Left lung (tissue), 10 donors: ENCODE data around the gene POC1A. TPM values are rescaled to one million over a fixed set of nuclear protein-coding genes. Genes with fewer than 3 reads are reported as not detected.

Experiments
- ATAC-seq: fragments of 200-7000 bp; cut with Tn5 transposase; one replicate; pipeline ENCODE4 v1.9.1; 2020; ENCODE audit warnings: moderate library complexity
- DNase-seq, 4 donors: peaks; one replicate each; pipeline ENCODE4 v3.0.0-alpha.2; 2013 to 2020
- H3K27ac ChIP-seq, 2 donors: fragments of 200-600 bp; sonication (generic) in 1 of 2; one replicate each; pipeline versions ENCODE4 v1.5.0 to v1.8.0; 2020 to 2021
- H3K27me3 ChIP-seq, 2 donors: fragments of 200-600 bp; sonication (generic) in 1 of 2; one replicate each; pipeline versions ENCODE4 v1.5.0 to v1.8.0; 2020 to 2021
- H3K36me3 ChIP-seq, 2 donors: fragments of 200-600 bp; sonication (generic) in 1 of 2; one replicate each; pipeline versions ENCODE4 v1.5.0 to v1.8.0; 2020 to 2021
- H3K4me1 ChIP-seq, 2 donors: fragments of 200-600 bp; one replicate each; pipeline ENCODE4 v1.8.0; 2021
- H3K4me3 ChIP-seq, 2 donors: fragments of 200-600 bp; sonication (generic) in 1 of 2; one replicate each; pipeline versions ENCODE4 v1.5.0 to v1.8.0; 2020 to 2021; ENCODE audit warnings: mild to moderate bottlenecking in 1 of 2
- H3K9me3 ChIP-seq, 2 donors: fragments of 200-600 bp; sonication (generic) in 1 of 2; one replicate each; pipeline versions ENCODE4 v1.5.0 to v1.8.0; 2020 to 2021
- intact Hi-C, 2 donors: fragments of 100-400 bp; cut with DNase I; formaldehyde crosslinking; loops; one replicate each; pipeline versions ENCODE4 v1.11.2 to v1.14.2; 2022
- polyA plus RNA-seq, 6 donors: library from polyadenylated mRNA; unstranded; fragments of 120-200 nt; gene quantifications; one replicate each; pipeline ENCODE4 v1.2.1, GENCODE V29; 2013; ENCODE audit not compliant: insufficient read length in 6 of 6
- total RNA-seq, 2 donors: library from RNA; stranded (reverse); fragmentation: NEBNext Ultra II Directional; extraction: Animal tissue kit (Norgen Biotek cat#: 25700); gene quantifications; one replicate each; pipeline ENCODE4 v1.2.1, GENCODE V29; 2021
- TF ChIP-seq, protein P1 (sequence below), 2 donors: fragments of 200-600 bp; sonication (generic) in 1 of 2; IDR thresholded peaks; one replicate each; pipeline versions ENCODE4 v1.5.0 to v1.8.0; 2021; ENCODE audit warnings: antibody characterized with exemption in 2 of 2
- donor health status: DM: no; HTN: yes; CAD: no.
- donor health status: DM: no; HTN: no; CAD: no.

The POC1A gene
- total and polyA plus RNA-seq, 8 donors: 5.3 to 16.5 (median 8.3) TPM

- no peaks in the 10 kb centered on the region for H3K27me3 ChIP-seq
- intact Hi-C loops: loop anchor here in 1 of 2 donors (10.0 kb wide), 1 partner anchor 142 kb away; no protein-coding TSS in a partner anchor
- TF ChIP-seq, protein P1, sequence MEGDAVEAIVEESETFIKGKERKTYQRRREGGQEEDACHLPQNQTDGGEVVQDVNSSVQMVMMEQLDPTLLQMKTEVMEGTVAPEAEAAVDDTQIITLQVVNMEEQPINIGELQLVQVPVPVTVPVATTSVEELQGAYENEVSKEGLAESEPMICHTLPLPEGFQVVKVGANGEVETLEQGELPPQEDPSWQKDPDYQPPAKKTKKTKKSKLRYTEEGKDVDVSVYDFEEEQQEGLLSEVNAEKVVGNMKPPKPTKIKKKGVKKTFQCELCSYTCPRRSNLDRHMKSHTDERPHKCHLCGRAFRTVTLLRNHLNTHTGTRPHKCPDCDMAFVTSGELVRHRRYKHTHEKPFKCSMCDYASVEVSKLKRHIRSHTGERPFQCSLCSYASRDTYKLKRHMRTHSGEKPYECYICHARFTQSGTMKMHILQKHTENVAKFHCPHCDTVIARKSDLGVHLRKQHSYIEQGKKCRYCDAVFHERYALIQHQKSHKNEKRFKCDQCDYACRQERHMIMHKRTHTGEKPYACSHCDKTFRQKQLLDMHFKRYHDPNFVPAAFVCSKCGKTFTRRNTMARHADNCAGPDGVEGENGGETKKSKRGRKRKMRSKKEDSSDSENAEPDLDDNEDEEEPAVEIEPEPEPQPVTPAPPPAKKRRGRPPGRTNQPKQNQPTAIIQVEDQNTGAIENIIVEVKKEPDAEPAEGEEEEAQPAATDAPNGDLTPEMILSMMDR (IDR thresholded peaks at IDR 0.05): no peak
- peaks cover 0 to 6% of the 10 kb centered on the region in 2 donors for H3K4me1 ChIP-seq
- no peak for ATAC-seq
- no peaks in the 10 kb centered on the region for H3K9me3 ChIP-seq
- H3K4me3 ChIP-seq: no peak overlapping the region
- H3K36me3 ChIP-seq: peaks cover 0 to 38% of the 10 kb centered on the region in 2 donors
- no peak for DNase-seq
- no peak overlapping the region for H3K27ac ChIP-seq
These were observed 7.4 kb downstream of the POC1A start for GRCh38 chr3:52146811-52147210.

- DNase-seq (no peak), ATAC-seq (no peak)
- Histone ChIP-seq H3K4me1 (peaks cover 0 to 6% of the 10 kb centered on the region in 2 donors), H3K27me3 (no peaks in the 10 kb centered on the region), H3K9me3 (no peaks in the 10 kb centered on the region), H3K36me3 (peaks cover 0 to 38% of the 10 kb centered on the region in 2 donors), H3K4me3 (no peak overlapping the region), H3K27ac (no peak overlapping the region)
- TF ChIP-seq, protein P1 (IDR thresholded peaks at IDR 0.05): no peak
- intact Hi-C loops: loop anchor here in 1 of 2 donors (10.0 kb wide), 1 partner anchor 141 kb away; no protein-coding TSS in a partner anchor
These were observed 8.0 kb downstream of the POC1A start for GRCh38 chr3:52146189-52146588.

GRCh38 chr3:52145736-52146110, 8.5 kb downstream of the POC1A start:
- Histone ChIP-seq H3K27ac (no peak overlapping the region), H3K4me3 (no peak overlapping the region), H3K4me1 (peaks cover 0 to 6% of the 10 kb centered on the region in 2 donors), H3K36me3 (peaks cover 0 to 38% of the 10 kb centered on the region in 2 donors), H3K9me3 (no peaks in the 10 kb centered on the region), H3K27me3 (no peaks in the 10 kb centered on the region)
- no peak for DNase-seq
- intact Hi-C loops: loop anchor here in 1 of 2 donors (10.0 kb wide), 1 partner anchor 141 kb away; no protein-coding TSS in a partner anchor
- ATAC-seq: no peak
- TF ChIP-seq, protein P1 (IDR thresholded peaks at IDR 0.05): no peak

DNA sequence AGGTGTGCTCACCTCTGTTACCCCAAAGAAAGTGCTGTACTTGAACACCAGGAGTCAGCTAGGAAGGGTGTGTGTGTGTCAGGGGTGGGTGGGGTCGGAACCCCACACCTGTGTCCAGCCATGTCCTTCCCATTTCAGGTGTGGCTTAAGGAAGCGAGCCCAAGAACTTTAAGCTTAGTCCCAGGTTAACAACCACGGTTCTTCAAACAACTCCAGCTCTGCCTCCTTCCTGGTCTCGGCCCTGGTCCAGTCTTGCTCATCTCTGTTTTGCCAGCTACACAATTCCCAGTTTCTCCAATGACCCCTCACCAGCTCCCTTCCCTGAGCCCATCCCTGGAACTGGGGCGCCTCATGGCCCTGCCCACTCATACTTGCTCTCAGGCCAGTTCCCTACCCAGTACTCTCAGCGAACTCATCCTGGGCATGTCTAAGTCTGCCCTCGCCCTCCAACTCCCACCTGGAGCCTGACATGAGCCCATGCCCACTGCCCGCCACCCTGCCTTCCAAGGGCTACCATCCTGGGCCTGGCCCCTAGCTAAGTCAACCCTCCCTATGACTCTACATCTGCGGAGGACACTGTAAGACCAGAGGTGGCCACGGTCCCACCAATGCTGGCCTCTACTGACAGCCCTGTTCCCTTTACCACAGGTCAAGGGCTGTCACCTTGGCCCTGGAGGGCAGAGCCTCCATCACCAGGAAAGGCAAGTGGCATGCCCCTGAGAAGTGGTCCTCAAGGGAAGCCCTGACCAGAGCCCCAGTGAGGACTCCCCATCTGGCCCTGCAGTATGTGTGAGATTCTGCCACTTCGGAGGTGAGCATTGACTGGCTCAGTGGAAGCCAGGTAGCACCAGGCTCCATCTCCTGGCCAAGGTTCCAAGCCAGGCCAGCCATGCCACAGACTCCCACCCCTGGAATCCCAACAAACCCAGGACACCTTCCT, 9.2 kb downstream of the POC1A start:
- H3K4me1 ChIP-seq: peaks cover 0 to 6% of the 10 kb centered on the region in 2 donors
- peaks cover 0 to 38% of the 10 kb centered on the region in 2 donors for H3K36me3 ChIP-seq
- no peaks in the 10 kb centered on the region for H3K9me3 ChIP-seq
- ATAC-seq (no peak), DNase-seq (no peak)
- intact Hi-C loops: loop anchor here (5.0 to 10.0 kb wide), 2 partner anchors 140 to 143 kb away; no protein-coding TSS in a partner anchor
- H3K27me3 ChIP-seq: no peaks in the 10 kb centered on the region
- H3K27ac ChIP-seq: no peak overlapping the region
- TF ChIP-seq, protein P1 (IDR thresholded peaks at IDR 0.05): no peak
- H3K4me3 ChIP-seq: no peak overlapping the region
